PC-3 (cell line): ENCODE measurements around the gene CPLANE2. TPM values are rescaled to one million over a fixed set of nuclear protein-coding genes. Genes with fewer than 3 reads are reported as not detected.

Experiments used
- ATAC-seq: fragments of 200-7000 bp; cut with Tn5 transposase; 2 replicates; pipeline ENCODE4 v1.9.1; 2020; ENCODE audit warnings: mild to moderate bottlenecking, moderate library complexity
- BruUV-seq: library from RNA; stranded (reverse); fragments of 400-500 nt; replicated peaks from 2 replicates; lab custom pipeline; 2021; lab: Mats Ljungman, UMichigan
- CTCF ChIA-PET: fragments of 300-600 bp; sonication (Branson Sonifier 250); formaldehyde crosslinking; loops from one replicate; lab custom pipeline; 2022; ENCODE audit warnings: antibody characterized with exemption; lab: Charles Lee
- POLR2A ChIA-PET: fragments of 300-600 bp; sonication (Branson Sonifier 250); formaldehyde crosslinking; loops from one replicate; lab custom pipeline; 2022; ENCODE audit warnings: antibody characterized with exemption; ENCODE audit not compliant: unreplicated experiment; lab: Charles Lee
- DNase-seq: peaks from one replicate; pipeline ENCODE4 v3.0.0-alpha.2; 2015
- H2AFZ ChIP-seq: fragments of 300-600 bp; sonication (generic); 2 replicates; pipeline ENCODE4 v1.6.0; 2016; ENCODE audit warnings: antibody characterized with exemption, low read length
- H3F3A ChIP-seq: fragments of 300-600 bp; sonication (generic); one replicate; pipeline ENCODE4 v1.6.0; 2017; ENCODE audit warnings: antibody characterized with exemption, low read length, control low read depth, mild to moderate bottlenecking; ENCODE audit not compliant: unreplicated experiment
- H3K27ac ChIP-seq: fragments of 300-600 bp; sonication (generic); 2 replicates; pipeline ENCODE4 v1.5.1; 2016; ENCODE audit warnings: mild to moderate bottlenecking, low read length
- H3K27me3 ChIP-seq: fragments of 300-600 bp; sonication (generic); 2 replicates; pipeline ENCODE4 v1.6.1; 2016; ENCODE audit warnings: low read length, mixed read lengths
- H3K36me3 ChIP-seq: fragments of 300-600 bp; sonication (generic); 2 replicates; pipeline ENCODE4 v1.6.1; 2016; ENCODE audit warnings: low read depth, mixed run types, low read length, mixed read lengths
- H3K4me1 ChIP-seq: fragments of 300-600 bp; sonication (generic); 2 replicates; pipeline ENCODE4 v1.5.1; 2016; ENCODE audit warnings: low read length; ENCODE audit not compliant: insufficient read depth
- H3K4me2 ChIP-seq: fragments of 300-600 bp; sonication (generic); 2 replicates; pipeline ENCODE4 v1.6.0; 2016; ENCODE audit warnings: low read length
- H3K4me3 ChIP-seq: fragments of 300-600 bp; sonication (generic); 2 replicates; pipeline ENCODE4 v1.5.1; 2016; ENCODE audit warnings: mild to moderate bottlenecking, low read length, mixed read lengths
- H3K79me2 ChIP-seq: fragments of 300-600 bp; sonication (generic); 2 replicates; pipeline ENCODE4 v1.6.1; 2017; ENCODE audit warnings: low read length, mixed read lengths
- H3K9ac ChIP-seq: fragments of 300-600 bp; sonication (generic); 2 replicates; pipeline ENCODE4 v1.6.0; 2016; ENCODE audit warnings: mild to moderate bottlenecking, low read length
- H3K9me2 ChIP-seq: fragments of 300-600 bp; sonication (generic); replicated peaks from 2 replicates; pipeline ENCODE4 v1.6.1; 2016; ENCODE audit warnings: mixed run types, low read length, mixed read lengths
- H3K9me3 ChIP-seq: fragments of 300-600 bp; sonication (generic); 2 replicates; pipeline ENCODE4 v1.6.1; 2016; ENCODE audit warnings: low read length, mixed read lengths
- H4K20me1 ChIP-seq: fragments of 300-600 bp; sonication (generic); 2 replicates; pipeline ENCODE4 v1.6.1; 2016; ENCODE audit warnings: low read length, mixed read lengths
- CTCF ChIP-seq: fragments of 300-600 bp; sonication (generic); conservative IDR thresholded peaks from 2 replicates; pipeline ENCODE4 v1.5.1; 2017; ENCODE audit warnings: antibody characterized with exemption, low read depth, mild to moderate bottlenecking, low read length
- EZH2 ChIP-seq: fragments of 300-600 bp; sonication (generic); IDR thresholded peaks from one replicate; pipeline ENCODE4 v1.6.1; 2017; ENCODE audit warnings: antibody characterized with exemption, mild to moderate bottlenecking, low read length; ENCODE audit not compliant: unreplicated experiment
- EZH2phosphoT487 ChIP-seq: fragments of 300-600 bp; sonication (generic); IDR thresholded peaks from 2 replicates; pipeline ENCODE4 v1.6.1; 2018; ENCODE audit warnings: mild to moderate bottlenecking, antibody characterized with exemption, low read length, borderline replicate concordance
- intact Hi-C: fragments of 100-400 bp; cut with micrococcal nuclease; formaldehyde crosslinking; loops from 2 replicates; pipeline ENCODE4 v1.9.0; 2023
- total RNA-seq: library from RNA; depleted of rRNA; stranded (reverse); fragments of >200 nt; gene quantifications from 2 replicates; pipeline ENCODE4 v1.2.3, GENCODE V29; 2014

Gene CPLANE2
- total RNA-seq, 1 experiment from 2014 or later = 9.6 TPM

GRCh38 chr1:16206547-16207317, 30.3 kb downstream of the CPLANE2 start:
- BruUV-seq = no TSS peak
- Histone ChIP-seq H3K4me1 (peaks cover 12% of the 10 kb centered on the region), H3K4me3 (peak overlapping the region; percentile 71), H3K9me3 (no peaks in the 10 kb centered on the region), H3K27me3 (no peaks in the 10 kb centered on the region), H2AFZ (peak overlapping the region; percentile 71), H3K9ac (peak overlapping the region; percentile 62), H3K79me2 (peaks cover 6% of the 10 kb centered on the region; the same call in 1 of the 2 replicates), H3K36me3 (no peaks in the 10 kb centered on the region), H3K4me2 (peak overlapping the region; percentile 92), H3F3A (no peaks in the 10 kb centered on the region), H3K27ac (peak overlapping the region; percentile 82), H4K20me1 (no peaks in the 10 kb centered on the region), H3K9me2 (no peaks in the 10 kb centered on the region)
- intact Hi-C loops = loop anchor here (5.0 kb wide), 1 partner anchor 36 kb away; no protein-coding TSS in a partner anchor
- POLR2A ChIA-PET = interaction anchor here (0.6 to 1.0 kb wide), 4 partner anchors 10 to 75 kb away, joined by 3 to 5 read pairs (median 4); no protein-coding TSS in a partner anchor
- CTCF ChIA-PET = interaction anchor here (0.5 to 1.3 kb wide), 3 partner anchors 10 to 128 kb away, joined by 3 to 10 read pairs (median 5); no protein-coding TSS in a partner anchor
- TF ChIP-seq CTCF (no peak), EZH2phosphoT487 (no peak), EZH2 (no peak)
- ATAC-seq = peak; percentile 96
- DNase-seq = peak; percentile 97

- Histone ChIP-seq H3F3A (no peaks in the 10 kb centered on the region), H4K20me1 (no peaks in the 10 kb centered on the region), H3K4me1 (peaks cover 12% of the 10 kb centered on the region), H3K4me2 (peak overlapping the region; percentile 92), H3K36me3 (no peaks in the 10 kb centered on the region), H2AFZ (peak overlapping the region; percentile 50; the same call in 1 of the 2 replicates), H3K4me3 (peak overlapping the region; percentile 71), H3K79me2 (peaks cover 6% of the 10 kb centered on the region; the same call in 1 of the 2 replicates), H3K9me3 (no peaks in the 10 kb centered on the region), H3K9me2 (no peaks in the 10 kb centered on the region), H3K27ac (no peak overlapping the region), H3K27me3 (no peaks in the 10 kb centered on the region), H3K9ac (peak overlapping the region; percentile 50)
- DNase-seq = no peak
- intact Hi-C loops = loop anchor here (5.0 kb wide), 1 partner anchor 36 kb away; no protein-coding TSS in a partner anchor
- TSS peak; percentile 56 for BruUV-seq
- CTCF ChIA-PET = interaction anchor here (1.3 kb wide), 1 partner anchor 11 kb away, joined by 5 read pairs; no protein-coding TSS in a partner anchor
- POLR2A ChIA-PET = no interaction called here
- TF ChIP-seq CTCF = no peak
- TF ChIP-seq EZH2phosphoT487 = no peak
- TF ChIP-seq EZH2 = no peak
- ATAC-seq = peak; percentile 1
Observed at GRCh38 chr1:16205891-16206546, 31.0 kb downstream of the CPLANE2 start.
